ENCODE measurements around the gene RASAL2.

DNA sequence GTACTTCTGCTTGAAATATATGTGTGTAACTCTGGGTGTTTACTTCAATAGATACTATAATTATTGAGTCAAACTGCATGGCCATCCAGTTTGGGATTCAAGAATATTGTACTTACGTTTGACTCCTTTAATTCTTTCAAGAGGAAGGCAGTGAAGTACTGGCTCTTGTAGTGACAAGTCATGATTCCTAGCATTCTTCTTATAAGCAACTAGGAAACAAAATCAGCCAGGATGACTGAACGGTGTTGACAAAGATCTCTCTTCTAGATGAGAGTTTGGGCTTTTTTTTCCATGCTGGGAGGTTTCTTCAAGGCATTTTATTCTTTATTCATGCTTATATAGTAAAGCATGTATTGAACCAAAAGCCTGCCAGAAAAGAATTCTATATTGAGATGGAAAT lies 344.5 kb downstream of the RASAL2 start:
- TF ChIP-seq CREB1 (CRISPR knock-in tag; IDR thresholded peaks at IDR 0.05; ENCODE audit: low read depth) = no peak
- TF ChIP-seq, protein P1, sequence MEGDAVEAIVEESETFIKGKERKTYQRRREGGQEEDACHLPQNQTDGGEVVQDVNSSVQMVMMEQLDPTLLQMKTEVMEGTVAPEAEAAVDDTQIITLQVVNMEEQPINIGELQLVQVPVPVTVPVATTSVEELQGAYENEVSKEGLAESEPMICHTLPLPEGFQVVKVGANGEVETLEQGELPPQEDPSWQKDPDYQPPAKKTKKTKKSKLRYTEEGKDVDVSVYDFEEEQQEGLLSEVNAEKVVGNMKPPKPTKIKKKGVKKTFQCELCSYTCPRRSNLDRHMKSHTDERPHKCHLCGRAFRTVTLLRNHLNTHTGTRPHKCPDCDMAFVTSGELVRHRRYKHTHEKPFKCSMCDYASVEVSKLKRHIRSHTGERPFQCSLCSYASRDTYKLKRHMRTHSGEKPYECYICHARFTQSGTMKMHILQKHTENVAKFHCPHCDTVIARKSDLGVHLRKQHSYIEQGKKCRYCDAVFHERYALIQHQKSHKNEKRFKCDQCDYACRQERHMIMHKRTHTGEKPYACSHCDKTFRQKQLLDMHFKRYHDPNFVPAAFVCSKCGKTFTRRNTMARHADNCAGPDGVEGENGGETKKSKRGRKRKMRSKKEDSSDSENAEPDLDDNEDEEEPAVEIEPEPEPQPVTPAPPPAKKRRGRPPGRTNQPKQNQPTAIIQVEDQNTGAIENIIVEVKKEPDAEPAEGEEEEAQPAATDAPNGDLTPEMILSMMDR (conservative IDR thresholded peaks at IDR 0.05; ENCODE audit: low read depth in 2 of 2) = no peak
- TF ChIP-seq POLR2AphosphoS5 (IDR thresholded peaks at IDR 0.05; ENCODE audit: low read depth) = no peak
- TF ChIP-seq, protein P2, sequence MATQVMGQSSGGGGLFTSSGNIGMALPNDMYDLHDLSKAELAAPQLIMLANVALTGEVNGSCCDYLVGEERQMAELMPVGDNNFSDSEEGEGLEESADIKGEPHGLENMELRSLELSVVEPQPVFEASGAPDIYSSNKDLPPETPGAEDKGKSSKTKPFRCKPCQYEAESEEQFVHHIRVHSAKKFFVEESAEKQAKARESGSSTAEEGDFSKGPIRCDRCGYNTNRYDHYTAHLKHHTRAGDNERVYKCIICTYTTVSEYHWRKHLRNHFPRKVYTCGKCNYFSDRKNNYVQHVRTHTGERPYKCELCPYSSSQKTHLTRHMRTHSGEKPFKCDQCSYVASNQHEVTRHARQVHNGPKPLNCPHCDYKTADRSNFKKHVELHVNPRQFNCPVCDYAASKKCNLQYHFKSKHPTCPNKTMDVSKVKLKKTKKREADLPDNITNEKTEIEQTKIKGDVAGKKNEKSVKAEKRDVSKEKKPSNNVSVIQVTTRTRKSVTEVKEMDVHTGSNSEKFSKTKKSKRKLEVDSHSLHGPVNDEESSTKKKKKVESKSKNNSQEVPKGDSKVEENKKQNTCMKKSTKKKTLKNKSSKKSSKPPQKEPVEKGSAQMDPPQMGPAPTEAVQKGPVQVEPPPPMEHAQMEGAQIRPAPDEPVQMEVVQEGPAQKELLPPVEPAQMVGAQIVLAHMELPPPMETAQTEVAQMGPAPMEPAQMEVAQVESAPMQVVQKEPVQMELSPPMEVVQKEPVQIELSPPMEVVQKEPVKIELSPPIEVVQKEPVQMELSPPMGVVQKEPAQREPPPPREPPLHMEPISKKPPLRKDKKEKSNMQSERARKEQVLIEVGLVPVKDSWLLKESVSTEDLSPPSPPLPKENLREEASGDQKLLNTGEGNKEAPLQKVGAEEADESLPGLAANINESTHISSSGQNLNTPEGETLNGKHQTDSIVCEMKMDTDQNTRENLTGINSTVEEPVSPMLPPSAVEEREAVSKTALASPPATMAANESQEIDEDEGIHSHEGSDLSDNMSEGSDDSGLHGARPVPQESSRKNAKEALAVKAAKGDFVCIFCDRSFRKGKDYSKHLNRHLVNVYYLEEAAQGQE (IDR thresholded peaks at IDR 0.05; ENCODE audit: unreplicated experiment) = no peak
- no peak for TF ChIP-seq EZH2phosphoT487 (IDR thresholded peaks at IDR 0.05; ENCODE audit: unreplicated experiment)
- no peak for TF ChIP-seq EZH2 (IDR thresholded peaks at IDR 0.05; ENCODE audit: low read depth, unreplicated experiment)
- no peak for TF ChIP-seq NANOG (IDR thresholded peaks at IDR 0.05; ENCODE audit: borderline replicate concordance)
- no peak for TF ChIP-seq JUNB (IDR thresholded peaks at IDR 0.05; ENCODE audit: unreplicated experiment)
- TF ChIP-seq, protein P3, sequence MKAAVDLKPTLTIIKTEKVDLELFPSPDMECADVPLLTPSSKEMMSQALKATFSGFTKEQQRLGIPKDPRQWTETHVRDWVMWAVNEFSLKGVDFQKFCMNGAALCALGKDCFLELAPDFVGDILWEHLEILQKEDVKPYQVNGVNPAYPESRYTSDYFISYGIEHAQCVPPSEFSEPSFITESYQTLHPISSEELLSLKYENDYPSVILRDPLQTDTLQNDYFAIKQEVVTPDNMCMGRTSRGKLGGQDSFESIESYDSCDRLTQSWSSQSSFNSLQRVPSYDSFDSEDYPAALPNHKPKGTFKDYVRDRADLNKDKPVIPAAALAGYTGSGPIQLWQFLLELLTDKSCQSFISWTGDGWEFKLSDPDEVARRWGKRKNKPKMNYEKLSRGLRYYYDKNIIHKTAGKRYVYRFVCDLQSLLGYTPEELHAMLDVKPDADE (IDR thresholded peaks at IDR 0.05) = no peak
- no peak for TF ChIP-seq ZNF331 (CRISPR knock-in tag; IDR thresholded peaks at IDR 0.05; ENCODE audit: low read depth)
- no peak for TF ChIP-seq ZNF114 (CRISPR knock-in tag; IDR thresholded peaks at IDR 0.05)
- TF ChIP-seq STAT1 (IDR thresholded peaks at IDR 0.05; ENCODE audit: unreplicated experiment) = no peak
- TF ChIP-seq, protein P4, sequence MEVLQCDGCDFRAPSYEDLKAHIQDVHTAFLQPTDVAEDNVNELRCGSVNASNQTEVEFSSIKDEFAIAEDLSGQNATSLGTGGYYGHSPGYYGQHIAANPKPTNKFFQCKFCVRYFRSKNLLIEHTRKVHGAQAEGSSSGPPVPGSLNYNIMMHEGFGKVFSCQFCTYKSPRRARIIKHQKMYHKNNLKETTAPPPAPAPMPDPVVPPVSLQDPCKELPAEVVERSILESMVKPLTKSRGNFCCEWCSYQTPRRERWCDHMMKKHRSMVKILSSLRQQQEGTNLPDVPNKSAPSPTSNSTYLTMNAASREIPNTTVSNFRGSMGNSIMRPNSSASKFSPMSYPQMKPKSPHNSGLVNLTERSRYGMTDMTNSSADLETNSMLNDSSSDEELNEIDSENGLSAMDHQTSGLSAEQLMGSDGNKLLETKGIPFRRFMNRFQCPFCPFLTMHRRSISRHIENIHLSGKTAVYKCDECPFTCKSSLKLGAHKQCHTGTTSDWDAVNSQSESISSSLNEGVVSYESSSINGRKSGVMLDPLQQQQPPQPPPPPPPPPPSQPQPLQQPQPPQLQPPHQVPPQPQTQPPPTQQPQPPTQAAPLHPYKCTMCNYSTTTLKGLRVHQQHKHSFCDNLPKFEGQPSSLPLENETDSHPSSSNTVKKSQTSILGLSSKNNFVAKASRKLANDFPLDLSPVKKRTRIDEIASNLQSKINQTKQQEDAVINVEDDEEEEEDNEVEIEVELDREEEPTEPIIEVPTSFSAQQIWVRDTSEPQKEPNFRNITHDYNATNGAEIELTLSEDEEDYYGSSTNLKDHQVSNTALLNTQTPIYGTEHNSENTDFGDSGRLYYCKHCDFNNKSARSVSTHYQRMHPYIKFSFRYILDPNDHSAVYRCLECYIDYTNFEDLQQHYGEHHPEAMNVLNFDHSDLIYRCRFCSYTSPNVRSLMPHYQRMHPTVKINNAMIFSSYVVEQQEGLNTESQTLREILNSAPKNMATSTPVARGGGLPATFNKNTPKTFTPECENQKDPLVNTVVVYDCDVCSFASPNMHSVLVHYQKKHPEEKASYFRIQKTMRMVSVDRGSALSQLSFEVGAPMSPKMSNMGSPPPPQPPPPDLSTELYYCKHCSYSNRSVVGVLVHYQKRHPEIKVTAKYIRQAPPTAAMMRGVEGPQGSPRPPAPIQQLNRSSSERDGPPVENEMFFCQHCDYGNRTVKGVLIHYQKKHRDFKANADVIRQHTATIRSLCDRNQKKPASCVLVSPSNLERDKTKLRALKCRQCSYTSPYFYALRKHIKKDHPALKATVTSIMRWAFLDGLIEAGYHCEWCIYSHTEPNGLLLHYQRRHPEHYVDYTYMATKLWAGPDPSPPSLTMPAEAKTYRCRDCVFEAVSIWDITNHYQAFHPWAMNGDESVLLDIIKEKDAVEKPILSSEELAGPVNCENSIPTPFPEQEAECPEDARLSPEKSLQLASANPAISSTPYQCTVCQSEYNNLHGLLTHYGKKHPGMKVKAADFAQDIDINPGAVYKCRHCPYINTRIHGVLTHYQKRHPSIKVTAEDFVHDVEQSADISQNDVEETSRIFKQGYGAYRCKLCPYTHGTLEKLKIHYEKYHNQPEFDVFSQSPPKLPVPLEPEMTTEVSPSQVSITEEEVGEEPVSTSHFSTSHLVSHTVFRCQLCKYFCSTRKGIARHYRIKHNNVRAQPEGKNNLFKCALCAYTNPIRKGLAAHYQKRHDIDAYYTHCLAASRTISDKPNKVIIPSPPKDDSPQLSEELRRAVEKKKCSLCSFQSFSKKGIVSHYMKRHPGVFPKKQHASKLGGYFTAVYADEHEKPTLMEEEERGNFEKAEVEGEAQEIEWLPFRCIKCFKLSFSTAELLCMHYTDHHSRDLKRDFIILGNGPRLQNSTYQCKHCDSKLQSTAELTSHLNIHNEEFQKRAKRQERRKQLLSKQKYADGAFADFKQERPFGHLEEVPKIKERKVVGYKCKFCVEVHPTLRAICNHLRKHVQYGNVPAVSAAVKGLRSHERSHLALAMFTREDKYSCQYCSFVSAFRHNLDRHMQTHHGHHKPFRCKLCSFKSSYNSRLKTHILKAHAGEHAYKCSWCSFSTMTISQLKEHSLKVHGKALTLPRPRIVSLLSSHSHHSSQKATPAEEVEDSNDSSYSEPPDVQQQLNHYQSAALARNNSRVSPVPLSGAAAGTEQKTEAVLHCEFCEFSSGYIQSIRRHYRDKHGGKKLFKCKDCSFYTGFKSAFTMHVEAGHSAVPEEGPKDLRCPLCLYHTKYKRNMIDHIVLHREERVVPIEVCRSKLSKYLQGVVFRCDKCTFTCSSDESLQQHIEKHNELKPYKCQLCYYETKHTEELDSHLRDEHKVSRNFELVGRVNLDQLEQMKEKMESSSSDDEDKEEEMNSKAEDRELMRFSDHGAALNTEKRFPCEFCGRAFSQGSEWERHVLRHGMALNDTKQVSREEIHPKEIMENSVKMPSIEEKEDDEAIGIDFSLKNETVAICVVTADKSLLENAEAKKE (CRISPR knock-in tag; IDR thresholded peaks at IDR 0.05) = no peak

All from GM23338 (cell line).